ENCODE data around the gene URI1.

The URI1 gene

GRCh38 chr19:29953352-29954247 lies 11.6 kb downstream of the URI1 start (continued):
- TF ChIP-seq PRDM4 (tag by site-specific recombination; IDR thresholded peaks at IDR 0.05) (no peak; the same call in 1 of the 2 replicates), ZNF837 (tag by site-specific recombination; IDR thresholded peaks at IDR 0.05) (no peak), ZBTB49 (tag by site-specific recombination; IDR thresholded peaks at IDR 0.05; ENCODE audit: low read depth) (no peak), ZNF302 (tag by site-specific recombination; IDR thresholded peaks at IDR 0.05; ENCODE audit: low read depth) (no peak), ZNF362 (tag by site-specific recombination; IDR thresholded peaks at IDR 0.05) (no peak), ZNF37A (tag by site-specific recombination; IDR thresholded peaks at IDR 0.05) (no peak), ZBTB21 (tag by site-specific recombination; IDR thresholded peaks at IDR 0.05) (no peak), ZNF433 (tag by site-specific recombination; IDR thresholded peaks at IDR 0.05; ENCODE audit: low read depth) (no peak), ZNF571 (tag by site-specific recombination; IDR thresholded peaks at IDR 0.05) (no peak), GLIS2 (tag by site-specific recombination; IDR thresholded peaks at IDR 0.05) (no peak), ZNF239 (tag by site-specific recombination; IDR thresholded peaks at IDR 0.05) (no peak), TSHZ1 (tag by site-specific recombination; IDR thresholded peaks at IDR 0.05; ENCODE audit: borderline replicate concordance) (no peak), ZNF280D (tag by site-specific recombination; IDR thresholded peaks at IDR 0.05) (no peak), ZNF157 (tag by site-specific recombination; IDR thresholded peaks at IDR 0.05) (no peak), ZNF701 (tag by site-specific recombination; IDR thresholded peaks at IDR 0.05) (no peak), PRDM10 (tag by site-specific recombination; IDR thresholded peaks at IDR 0.05) (no peak), ZNF585B (tag by site-specific recombination; IDR thresholded peaks at IDR 0.05) (no peak), ZNF223 (tag by site-specific recombination; IDR thresholded peaks at IDR 0.05) (no peak), ZEB2 (tag by site-specific recombination; IDR thresholded peaks at IDR 0.05) (peak; percentile 59; the same call in 1 of the 2 replicates), ZNF354C (tag by site-specific recombination; IDR thresholded peaks at IDR 0.05; ENCODE audit: borderline replicate concordance, low read depth) (no peak), GLI4 (tag by site-specific recombination; IDR thresholded peaks at IDR 0.05) (no peak), ZNF621 (tag by site-specific recombination; IDR thresholded peaks at IDR 0.05) (no peak), SCRT1 (tag by site-specific recombination; IDR thresholded peaks at IDR 0.05; ENCODE audit: borderline replicate concordance) (no peak)

All from HEK293 (cell line).